Endothelial cell of umbilical vein (primary cell): ENCODE data around the gene CREBZF.

Source experiments
- EZH2 ChIP-seq: IDR thresholded peaks from 2 replicates; pipeline ENCODE4 v1.6.1; 2012; ENCODE audit warnings: borderline replicate concordance, low read depth, mild to moderate bottlenecking, moderate library complexity, low read length, inconsistent platforms; ENCODE audit not compliant: severe bottlenecking
- GATA2 ChIP-seq: IDR thresholded peaks from 2 replicates; pipeline ENCODE4 v1.7.0; 2011; ENCODE audit warnings: low read depth, mild to moderate bottlenecking, moderate library complexity, mixed read lengths, low read length; ENCODE audit not compliant: insufficient read length, insufficient read depth
- JUN ChIP-seq: IDR thresholded peaks from 2 replicates; pipeline ENCODE4 v1.6.1; 2011; ENCODE audit warnings: borderline replicate concordance, low read depth; ENCODE audit not compliant: insufficient read length, insufficient read depth
- MYC ChIP-seq: IDR thresholded peaks from one replicate; pipeline ENCODE4 v1.6.1; 2011; ENCODE audit warnings: mild to moderate bottlenecking, low read depth, low read length
- POLR2A ChIP-seq: IDR thresholded peaks from 2 replicates; pipeline ENCODE4 v1.6.1; 2012; ENCODE audit warnings: low read depth, mild to moderate bottlenecking, control low read depth, low read length
- POLR2AphosphoS5 ChIP-seq: IDR thresholded peaks from 2 replicates; pipeline ENCODE4 v1.6.1; 2012; ENCODE audit warnings: low read depth, mild to moderate bottlenecking, control low read depth, low read length, moderate library complexity; ENCODE audit not compliant: insufficient read depth
- TF ChIP-seq, protein P1 (sequence below), 2 donors: IDR thresholded peaks; 1 replicate in 1 of 2; 2 replicates in 1 of 2; pipeline ENCODE4 v1.5.1; 2011; ENCODE audit warnings: low read length in 2 of 2, mild to moderate bottlenecking in 2 of 2, moderate library complexity in 2 of 2, control low read depth in 1 of 2, inconsistent platforms in 1 of 2, low read depth in 1 of 2; ENCODE audit not compliant: insufficient read depth in 1 of 2; ENCODE audit errors: extremely low read depth in 1 of 2

DNA sequence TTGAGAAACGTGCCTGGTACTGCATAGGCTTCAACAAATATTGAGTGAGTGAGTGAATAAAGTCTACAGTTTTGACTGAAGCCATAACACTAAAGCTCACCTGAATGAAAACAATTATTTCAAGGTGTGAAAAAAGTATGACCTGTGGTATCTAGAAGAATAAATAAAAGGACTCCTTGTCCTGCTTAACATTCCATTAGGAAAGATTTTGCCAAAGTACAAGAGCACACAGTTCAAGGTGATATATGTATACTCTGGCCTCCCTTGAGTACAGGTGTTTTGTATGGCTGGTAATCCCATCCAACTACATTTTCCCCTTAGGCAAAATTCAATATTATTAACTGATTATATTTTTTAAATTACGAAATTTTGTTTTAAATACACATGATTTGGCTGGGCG is 1.8 kb upstream of the CREBZF start:
- TF ChIP-seq, protein P1, sequence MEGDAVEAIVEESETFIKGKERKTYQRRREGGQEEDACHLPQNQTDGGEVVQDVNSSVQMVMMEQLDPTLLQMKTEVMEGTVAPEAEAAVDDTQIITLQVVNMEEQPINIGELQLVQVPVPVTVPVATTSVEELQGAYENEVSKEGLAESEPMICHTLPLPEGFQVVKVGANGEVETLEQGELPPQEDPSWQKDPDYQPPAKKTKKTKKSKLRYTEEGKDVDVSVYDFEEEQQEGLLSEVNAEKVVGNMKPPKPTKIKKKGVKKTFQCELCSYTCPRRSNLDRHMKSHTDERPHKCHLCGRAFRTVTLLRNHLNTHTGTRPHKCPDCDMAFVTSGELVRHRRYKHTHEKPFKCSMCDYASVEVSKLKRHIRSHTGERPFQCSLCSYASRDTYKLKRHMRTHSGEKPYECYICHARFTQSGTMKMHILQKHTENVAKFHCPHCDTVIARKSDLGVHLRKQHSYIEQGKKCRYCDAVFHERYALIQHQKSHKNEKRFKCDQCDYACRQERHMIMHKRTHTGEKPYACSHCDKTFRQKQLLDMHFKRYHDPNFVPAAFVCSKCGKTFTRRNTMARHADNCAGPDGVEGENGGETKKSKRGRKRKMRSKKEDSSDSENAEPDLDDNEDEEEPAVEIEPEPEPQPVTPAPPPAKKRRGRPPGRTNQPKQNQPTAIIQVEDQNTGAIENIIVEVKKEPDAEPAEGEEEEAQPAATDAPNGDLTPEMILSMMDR (IDR thresholded peaks at IDR 0.05; ENCODE audit: extremely low read depth in 1 of 2, insufficient read depth in 1 of 2, low read depth in 1 of 2, low read length in 2 of 2) = no peak
- TF ChIP-seq JUN (no peak), POLR2AphosphoS5 (no peak), GATA2 (no peak), POLR2A (no peak), MYC (no peak), EZH2 (no peak)
